Naive thymus-derived CD4-positive, alpha-beta T cell (primary cell): ENCODE results near the gene MTCH1. TPM values are rescaled to one million over a fixed set of nuclear protein-coding genes. Genes with fewer than 3 reads are reported as not detected.
A peak's percentile ranks its signal among the peaks of the same experiment; 100 is the strongest.

Experiments
- ATAC-seq: fragments of 150-1000 bp; cut with Tn5 transposase; 2 replicates; pipeline ENCODE4 v1.10.0; 2021; ENCODE audit warnings: mild to moderate bottlenecking, moderate library complexity
- CTCF ChIA-PET: fragments of 350-600 bp; sonication (Branson Sonifier 250); formaldehyde crosslinking; loops from one replicate; lab custom pipeline; 2021; ENCODE audit warnings: antibody characterized with exemption; lab: Charles Lee
- POLR2A ChIA-PET: fragments of 350-600 bp; sonication (Branson Sonifier 250); formaldehyde crosslinking; loops from one replicate; lab custom pipeline; 2021; ENCODE audit warnings: antibody characterized with exemption, inconsistent platforms; lab: Charles Lee
- DNase-seq, 9 donors: peaks; one replicate each; pipeline versions ENCODE4 v3.0.0 to v3.0.0-alpha.2; 2020 to 2022; ENCODE audit warnings: mixed read lengths in 1 of 9
- H3K27ac ChIP-seq: one replicate; pipeline ENCODE4 v1.7.0; 2013; ENCODE audit warnings: mild to moderate bottlenecking, low read depth, low read length, moderate library complexity
- H3K27me3 ChIP-seq, 2 donors: one replicate each; pipeline ENCODE4 v1.7.0; 2013; ENCODE audit warnings: low read length in 2 of 2, mild to moderate bottlenecking in 2 of 2, moderate library complexity in 2 of 2; ENCODE audit not compliant: control insufficient read depth in 2 of 2, insufficient read depth in 2 of 2
- H3K36me3 ChIP-seq, 3 experiments: 1 replicate in 2 of 3; 2 replicates in 1 of 3; pipeline ENCODE4 v1.7.0; 2013; ENCODE audit warnings: low read length in 3 of 3, mild to moderate bottlenecking in 3 of 3, moderate library complexity in 1 of 3; ENCODE audit not compliant: insufficient read depth in 3 of 3, control insufficient read depth in 2 of 3
- H3K4me1 ChIP-seq, 2 donors: one replicate each; pipeline ENCODE4 v1.7.0; 2013; ENCODE audit warnings: low read length in 2 of 2, mild to moderate bottlenecking in 2 of 2, moderate library complexity in 1 of 2; ENCODE audit not compliant: control insufficient read depth in 2 of 2, insufficient read depth in 2 of 2
- H3K4me3 ChIP-seq: 2 replicates; pipeline ENCODE4 v1.7.0; 2013; ENCODE audit warnings: mild to moderate bottlenecking, low read length
- H3K9me3 ChIP-seq, 3 experiments: 1 replicate in 2 of 3; 2 replicates in 1 of 3; pipeline ENCODE4 v1.7.0; 2013; ENCODE audit warnings: low read length in 3 of 3; ENCODE audit not compliant: control insufficient read depth in 2 of 3
- H3K27ac Mint-ChIP-seq, 9 donors: one replicate each; pipeline ENCODE4 v1.8.0; 2020 to 2022; ENCODE audit warnings: mixed read lengths in 9 of 9, mild to moderate bottlenecking in 8 of 9, moderate library complexity in 5 of 9, inconsistent platforms in 2 of 9
- H3K27me3 Mint-ChIP-seq, 5 donors: one replicate each; pipeline ENCODE4 v1.8.0; 2021 to 2022; ENCODE audit warnings: mixed read lengths in 5 of 5, mild to moderate bottlenecking in 1 of 5
- H3K36me3 Mint-ChIP-seq, 5 donors: one replicate each; pipeline ENCODE4 v1.8.0; 2020 to 2022; ENCODE audit warnings: mixed read lengths in 5 of 5, mild to moderate bottlenecking in 3 of 5, inconsistent platforms in 1 of 5
- H3K4me1 Mint-ChIP-seq, 7 donors: one replicate each; pipeline ENCODE4 v1.8.0; 2020 to 2022; ENCODE audit warnings: mixed read lengths in 7 of 7, mild to moderate bottlenecking in 3 of 7, inconsistent platforms in 1 of 7
- H3K4me3 Mint-ChIP-seq, 10 donors: one replicate each; pipeline ENCODE4 v1.8.0; 2020 to 2022; ENCODE audit warnings: mild to moderate bottlenecking in 10 of 10, mixed read lengths in 10 of 10, moderate library complexity in 6 of 10, inconsistent platforms in 2 of 10
- H3K9me3 Mint-ChIP-seq, 11 donors: one replicate each; pipeline ENCODE4 v1.8.0; 2020 to 2022; ENCODE audit warnings: mixed read lengths in 11 of 11, mild to moderate bottlenecking in 4 of 11, inconsistent platforms in 1 of 11, moderate library complexity in 1 of 11
- intact Hi-C, 2 donors: fragments of 100-400 bp; cut with micrococcal nuclease; formaldehyde crosslinking; loops; one replicate each; pipeline ENCODE4 v1.15.1; 2023
- polyA plus RNA-seq, 2 donors: library from polyadenylated mRNA; unstranded; fragments of 300-500 nt; fragmentation: Illumina TruSeq; gene quantifications; one replicate each; pipeline ENCODE4 v1.2.3, GENCODE V29; 2021
- total RNA-seq, 6 experiments: library from RNA in 5 of 6; stranded (reverse) in 5 of 6; gene quantifications; 1 replicate in 5 of 6; 2 replicates in 1 of 6; pipeline ENCODE4 v1.2.3 and lab custom pipeline; 2021 to 2026

Gene MTCH1
- total and polyA plus RNA-seq, 7 experiments from 2014 or later: 75.2 to 198 (median 130) TPM

- POLR2A ChIA-PET: interaction anchor here (0.9 to 1.5 kb wide), 2 partner anchors 21 to 44 kb away, joined by 3 to 4 read pairs; partner anchors contain the start of gene MTCH1
- Histone ChIP-seq H3K4me1 (peaks cover 4 to 12% of the 10 kb centered on the region in 2 donors), H3K4me3 (no peak overlapping the region), H3K36me3 (no peaks in the 10 kb centered on the region), H3K9me3 (no peaks in the 10 kb centered on the region), H3K27me3 (no peaks in the 10 kb centered on the region), H3K27ac (no peak overlapping the region)
- intact Hi-C loops: no loop called here
- no peaks in the 10 kb centered on the region for H3K9me3 Mint-ChIP-seq
- no peaks in the 10 kb centered on the region for H3K36me3 Mint-ChIP-seq
- ATAC-seq: no peak
- no peak for DNase-seq
- H3K4me3 Mint-ChIP-seq: peak overlapping the region in 1 of 10 donors; percentile 49
- H3K27me3 Mint-ChIP-seq: no peaks in the 10 kb centered on the region
- H3K27ac Mint-ChIP-seq: peak overlapping the region in 2 of 9 donors; percentile 46 to 57
- CTCF ChIA-PET: interaction anchor here (0.6 to 2.8 kb wide), 3 partner anchors 10 to 424 kb away, joined by 3 to 17 read pairs (median 4); no protein-coding TSS in a partner anchor
- H3K4me1 Mint-ChIP-seq: peaks cover 7 to 19% (median 10%) of the 10 kb centered on the region in 7 donors
These were observed 20.9 kb upstream of the MTCH1 start for GRCh38 chr6:37006793-37007339.

GRCh38 chr6:37005827-37006567, 20.0 kb upstream of the MTCH1 start:
- ATAC-seq (peak; percentile 11), DNase-seq (no peak)
- Mint-ChIP-seq H3K4me1 (peaks cover 7 to 19% (median 10%) of the 10 kb centered on the region in 7 donors), H3K27me3 (peaks cover 0 to 3% (median 0%) of the 10 kb centered on the region in 5 donors), H3K9me3 (no peaks in the 10 kb centered on the region), H3K4me3 (peak overlapping the region in 7 of 10 donors; percentile 2 to 50 (median 28)), H3K27ac (peak overlapping the region in 6 of 9 donors; percentile 22 to 71 (median 42)), H3K36me3 (no peaks in the 10 kb centered on the region)
- CTCF ChIA-PET: interaction anchor here (0.6 to 2.8 kb wide), 2 partner anchors 11 to 425 kb away, joined by 3 to 17 read pairs; no protein-coding TSS in a partner anchor
- POLR2A ChIA-PET: interaction anchor here (1.5 kb wide), 1 partner anchor 20 kb away, joined by 4 read pairs; the partner anchor contains the start of gene MTCH1
- H3K27ac ChIP-seq: no peak overlapping the region
- peaks cover 4 to 12% of the 10 kb centered on the region in 2 donors for H3K4me1 ChIP-seq
- no peaks in the 10 kb centered on the region for H3K36me3 ChIP-seq
- no peaks in the 10 kb centered on the region for H3K27me3 ChIP-seq
- intact Hi-C loops: no loop called here
- peak overlapping the region; percentile 4 for H3K4me3 ChIP-seq
- no peaks in the 10 kb centered on the region for H3K9me3 ChIP-seq

GRCh38 chr6:37005061-37005810, 19.2 kb upstream of the MTCH1 start, which contains the start of gene FGD2:
TSS of gene FGD2 (plus strand) at chr6:37005655. CDS start at chr6:37005818, 163 bp downstream.
- H3K9me3 Mint-ChIP-seq: no peaks in the 10 kb centered on the region
- Histone ChIP-seq H3K4me1 (peaks cover 4 to 12% of the 10 kb centered on the region in 2 donors), H3K27ac (no peak within 1 kb of the TSS), H3K4me3 (peak within 1 kb of the TSS; percentile 4), H3K27me3 (no peaks in the 10 kb centered on the region), H3K36me3 (no peaks in the 10 kb centered on the region), H3K9me3 (no peaks in the 10 kb centered on the region)
- DNase-seq (no peak), ATAC-seq (peak; percentile 61)
- H3K27me3 Mint-ChIP-seq: peaks cover 0 to 3% (median 0%) of the 10 kb centered on the region in 5 donors
- intact Hi-C loops: no loop called here
- peak within 1 kb of the TSS in 6 of 9 donors; percentile 22 to 71 (median 42) for H3K27ac Mint-ChIP-seq
- no peaks in the 10 kb centered on the region for H3K36me3 Mint-ChIP-seq
- peaks cover 7 to 19% (median 10%) of the 10 kb centered on the region in 7 donors for H3K4me1 Mint-ChIP-seq
- ChIA-PET CTCF (interaction anchor here (0.7 to 2.8 kb wide), 2 partner anchors 12 to 305 kb away, joined by 3 to 17 read pairs; no protein-coding TSS in a partner anchor), POLR2A (interaction anchor here (1.5 kb wide), 1 partner anchor 19 kb away, joined by 4 read pairs; the partner anchor contains the start of gene MTCH1)
- peak within 1 kb of the TSS in 8 of 10 donors; percentile 2 to 50 (median 36) for H3K4me3 Mint-ChIP-seq

GRCh38 chr6:37004044-37004980, 18.3 kb upstream of the MTCH1 start:
- Mint-ChIP-seq H3K27me3 (peaks cover 0 to 3% (median 0%) of the 10 kb centered on the region in 5 donors), H3K27ac (no peak overlapping the region), H3K4me3 (peak overlapping the region in 1 of 10 donors; percentile 49), H3K9me3 (no peaks in the 10 kb centered on the region), H3K36me3 (no peaks in the 10 kb centered on the region), H3K4me1 (peaks cover 7 to 19% (median 10%) of the 10 kb centered on the region in 7 donors)
- POLR2A ChIA-PET: no interaction called here
- Histone ChIP-seq H3K36me3 (no peaks in the 10 kb centered on the region), H3K27ac (no peak overlapping the region), H3K4me3 (no peak overlapping the region), H3K9me3 (no peaks in the 10 kb centered on the region), H3K27me3 (no peaks in the 10 kb centered on the region), H3K4me1 (peaks cover 4 to 12% of the 10 kb centered on the region in 2 donors)
- ATAC-seq (no peak), DNase-seq (no peak)
- intact Hi-C loops: no loop called here
- CTCF ChIA-PET: interaction anchor here (0.7 kb wide), 1 partner anchor 306 kb away, joined by 3 read pairs; no protein-coding TSS in a partner anchor

GRCh38 chr6:36999751-37000125, 13.7 kb upstream of the MTCH1 start:
- no peaks in the 10 kb centered on the region for H3K36me3 Mint-ChIP-seq
- H3K27me3 ChIP-seq: no peaks in the 10 kb centered on the region
- H3K27me3 Mint-ChIP-seq: peaks cover 0 to 15% (median 0%) of the 10 kb centered on the region in 5 donors
- no peak overlapping the region for H3K27ac ChIP-seq
- CTCF ChIA-PET: interaction anchor here (0.6 kb wide), 1 partner anchor 124 kb away, joined by 3 read pairs; no protein-coding TSS in a partner anchor
- POLR2A ChIA-PET: no interaction called here
- DNase-seq: no peak
- no peaks in the 10 kb centered on the region for H3K36me3 ChIP-seq
- H3K4me3 ChIP-seq: no peak overlapping the region
- H3K4me1 Mint-ChIP-seq: peaks cover 0 to 5% (median 0%) of the 10 kb centered on the region in 7 donors
- H3K27ac Mint-ChIP-seq: no peak overlapping the region
- no peaks in the 10 kb centered on the region for H3K4me1 ChIP-seq
- no peaks in the 10 kb centered on the region for H3K9me3 Mint-ChIP-seq
- intact Hi-C loops: no loop called here
- no peak for ATAC-seq
- H3K9me3 ChIP-seq: no peaks in the 10 kb centered on the region
- no peak overlapping the region for H3K4me3 Mint-ChIP-seq
